GM19351 (cell line): Measurements from ENCODE around the gene RBM47.

Source experiments
- ATAC-seq: cut with Tn5 transposase; IDR thresholded peaks from one replicate; pipeline ENCODE4 v1.9.1; 2021; ENCODE audit warnings: mild to moderate bottlenecking, moderate library complexity; ENCODE audit not compliant: unreplicated experiment

RBM47 gene

DNA sequence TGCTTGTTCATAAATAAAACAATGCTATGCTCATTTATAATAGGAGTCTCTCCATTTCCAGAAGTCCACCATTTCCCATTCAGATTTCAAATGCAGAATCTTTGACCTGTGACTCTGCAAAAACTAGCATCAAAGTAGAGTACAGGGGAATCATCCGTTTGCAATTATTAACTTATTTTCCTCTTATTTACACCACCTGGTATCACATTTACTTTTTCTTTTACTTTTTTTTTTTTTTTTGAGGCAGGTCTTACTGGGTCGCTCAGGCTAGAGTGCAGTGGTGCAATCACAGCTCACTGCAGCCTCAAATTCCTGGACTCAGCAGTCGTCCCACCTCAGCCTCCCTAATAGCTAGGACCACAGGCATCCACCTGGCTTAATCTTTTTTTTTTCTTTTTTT lies 37.6 kb downstream of the RBM47 start:
- ATAC-seq, result no peak

DNA sequence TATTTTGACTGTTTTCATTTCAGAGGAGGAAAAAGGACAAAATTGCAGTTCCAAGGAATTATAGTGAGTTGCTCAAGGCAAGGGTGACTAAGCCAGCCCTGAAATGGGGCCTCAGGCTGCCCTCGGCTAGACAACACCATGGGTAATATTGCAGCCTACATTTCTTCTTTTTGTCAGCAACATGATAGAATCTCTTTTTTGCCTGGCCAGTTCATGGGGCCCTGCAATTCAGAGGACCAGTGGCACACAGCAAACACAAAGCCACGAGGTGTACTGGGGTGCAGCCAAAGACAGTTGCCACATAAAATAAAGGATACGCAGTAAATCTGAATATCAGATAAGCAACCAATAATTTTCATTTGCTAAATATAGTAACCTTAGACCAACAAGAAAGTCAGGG lies 41.8 kb downstream of the RBM47 start:
- no peak for ATAC-seq

DNA sequence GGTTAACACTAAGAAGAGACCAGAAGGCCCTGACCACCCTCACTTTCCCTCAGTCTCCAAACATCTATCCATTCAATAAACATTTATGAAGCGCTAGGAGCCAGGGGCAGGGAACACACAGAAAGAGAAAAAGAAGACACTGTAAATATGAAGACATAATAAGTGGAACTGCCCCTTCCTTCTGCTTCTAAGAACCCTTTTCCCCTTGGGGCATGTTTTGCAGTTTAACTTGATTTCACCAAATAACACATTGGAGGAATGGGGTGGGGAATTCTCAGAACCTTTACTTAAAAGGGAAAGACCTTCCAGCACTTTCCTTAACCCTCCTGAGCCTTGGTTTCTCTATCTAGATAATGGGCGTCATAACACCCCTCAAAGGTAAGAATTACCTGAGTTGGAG lies 42.3 kb downstream of the RBM47 start:
- no peak for ATAC-seq

DNA sequence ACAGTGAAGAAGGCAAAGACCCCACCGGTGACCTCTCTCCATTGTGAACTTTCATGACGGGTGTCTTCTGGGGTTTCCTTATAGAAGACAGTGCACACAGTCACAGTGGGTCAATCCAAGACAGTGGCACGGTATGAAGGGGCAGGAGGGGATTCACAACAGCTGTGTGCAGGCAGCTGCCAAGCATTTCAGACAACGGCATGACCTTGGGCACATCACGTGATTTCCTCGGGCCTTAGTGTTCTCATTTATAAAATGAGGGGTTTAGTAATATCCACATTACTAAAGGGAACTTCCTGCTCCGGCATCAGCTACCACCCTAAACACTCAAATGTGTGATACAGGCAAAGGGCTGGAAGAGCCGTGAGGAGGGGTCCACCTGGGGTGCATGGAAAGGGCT lies 42.9 kb downstream of the RBM47 start:
- no peak for ATAC-seq

DNA sequence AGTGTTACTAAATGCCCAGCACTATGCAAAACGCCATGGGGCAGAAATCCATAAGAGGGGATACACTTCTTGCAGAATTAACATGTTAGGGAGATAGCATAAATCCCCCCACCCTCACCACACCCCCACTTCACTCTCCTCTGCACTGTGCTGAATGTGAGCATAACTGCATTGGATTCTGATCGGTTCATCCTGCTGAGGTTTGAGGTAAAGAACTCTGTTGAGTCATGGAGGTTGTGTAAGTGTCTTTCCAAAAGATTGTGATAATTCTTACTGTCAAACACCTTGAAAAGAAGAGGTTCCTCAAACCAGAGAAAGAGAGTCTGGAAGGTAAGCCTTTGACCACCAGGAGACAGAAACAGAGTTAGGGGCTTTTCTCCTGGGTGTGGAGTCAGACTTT lies 43.6 kb downstream of the RBM47 start:
- no peak for ATAC-seq

DNA sequence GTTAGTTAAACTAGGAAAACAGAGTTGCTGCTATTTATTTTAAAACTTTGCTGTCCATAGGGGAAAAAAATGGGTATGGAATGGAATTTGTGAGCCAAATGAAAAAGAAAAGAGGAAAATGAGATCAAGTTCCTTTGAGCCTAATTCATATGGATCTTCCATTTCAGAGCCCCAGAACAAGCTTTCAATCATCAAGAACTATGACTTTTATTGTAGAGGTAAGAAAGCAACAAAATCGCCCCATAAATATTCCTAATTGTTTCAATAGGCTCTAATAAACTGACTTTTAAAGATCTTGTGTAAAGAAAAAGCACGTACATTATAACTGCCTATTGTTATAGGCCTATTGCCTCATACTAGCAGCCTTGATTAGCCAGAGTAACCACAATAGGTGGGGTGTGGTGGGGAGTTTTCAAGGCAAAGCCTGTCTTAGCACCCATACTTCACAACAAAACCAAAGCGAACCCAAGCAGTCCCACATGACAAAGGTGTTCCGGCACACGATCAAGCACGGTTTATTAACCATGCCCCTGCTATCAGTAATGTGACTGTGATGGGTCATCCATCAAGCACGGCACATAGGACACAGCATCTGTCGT lies 44.4 kb downstream of the RBM47 start:
- no peak for ATAC-seq

DNA sequence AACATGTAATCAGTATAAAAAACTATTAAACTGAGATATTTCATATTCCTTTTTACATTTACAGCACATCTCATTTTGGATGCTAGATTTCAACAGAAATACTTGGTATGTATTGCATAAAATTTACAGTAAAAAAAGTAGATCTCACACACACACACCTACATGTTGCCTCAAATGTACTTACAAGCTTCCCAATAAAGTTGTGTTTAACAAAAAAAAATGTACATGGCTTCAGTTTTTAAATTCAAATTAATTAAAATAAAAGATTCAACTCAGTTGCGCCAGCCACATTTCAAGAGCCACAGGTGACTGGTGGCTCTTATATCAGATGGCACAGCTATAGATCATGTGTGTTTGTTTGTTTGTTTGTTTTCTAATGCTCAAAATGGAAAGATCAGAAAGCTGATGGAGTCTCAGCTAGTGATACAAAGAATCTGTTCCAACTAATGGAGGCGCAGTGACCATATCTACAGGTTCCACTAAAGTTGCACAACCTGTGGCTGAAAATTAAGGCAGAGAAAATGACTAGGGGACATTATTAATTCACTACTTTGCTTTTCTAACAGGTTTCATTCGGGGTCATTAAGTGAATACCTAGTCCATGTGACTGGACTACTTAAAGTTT lies 45.0 kb downstream of the RBM47 start:
- ATAC-seq, result no peak

DNA sequence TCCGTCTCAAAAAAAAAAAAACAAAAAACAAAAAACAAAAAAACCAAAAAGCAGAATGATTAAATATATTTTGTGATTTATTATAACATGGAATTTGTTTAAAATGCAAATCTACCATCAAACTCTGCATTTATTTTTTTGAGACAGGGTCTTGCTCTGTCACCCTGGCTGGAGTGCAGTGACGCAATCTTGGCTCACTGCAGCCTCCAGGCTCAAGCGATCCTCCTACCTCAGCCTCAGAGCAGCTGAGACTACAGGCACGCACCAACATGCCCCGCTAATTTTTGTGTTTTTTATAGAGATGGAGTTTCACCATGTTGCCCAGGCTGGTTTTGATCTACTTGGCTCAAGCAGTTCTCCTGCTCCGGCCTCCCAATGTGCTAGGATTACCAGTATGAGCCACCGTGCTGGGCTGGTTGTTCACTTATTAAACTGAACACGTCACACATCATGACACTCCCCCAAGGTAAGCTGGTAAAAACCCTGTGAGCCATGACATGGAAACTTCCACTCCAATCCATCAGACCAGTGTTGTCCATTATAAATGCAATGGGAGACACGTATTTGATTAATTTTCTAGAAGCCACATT lies 45.7 kb downstream of the RBM47 start:
- ATAC-seq, result no peak

DNA sequence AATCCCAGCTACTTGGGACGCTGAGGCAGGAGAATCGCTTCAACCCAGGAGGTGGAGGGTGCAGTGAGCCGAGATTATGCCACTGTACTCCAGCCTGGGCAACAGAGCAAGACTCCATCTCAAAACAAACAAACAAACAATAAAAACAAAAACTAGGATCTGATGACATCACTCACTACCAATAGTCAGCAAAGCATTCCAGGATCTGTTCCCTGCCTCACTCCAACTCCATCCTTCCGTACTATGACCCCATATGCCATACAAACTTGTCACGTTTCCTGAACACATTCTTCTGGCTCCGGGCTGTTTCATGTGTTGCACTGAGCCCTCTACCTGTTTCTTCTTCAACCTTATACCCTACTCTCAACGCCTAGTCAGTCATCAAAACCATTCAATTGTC lies 47.3 kb downstream of the RBM47 start:
- no peak for ATAC-seq

DNA sequence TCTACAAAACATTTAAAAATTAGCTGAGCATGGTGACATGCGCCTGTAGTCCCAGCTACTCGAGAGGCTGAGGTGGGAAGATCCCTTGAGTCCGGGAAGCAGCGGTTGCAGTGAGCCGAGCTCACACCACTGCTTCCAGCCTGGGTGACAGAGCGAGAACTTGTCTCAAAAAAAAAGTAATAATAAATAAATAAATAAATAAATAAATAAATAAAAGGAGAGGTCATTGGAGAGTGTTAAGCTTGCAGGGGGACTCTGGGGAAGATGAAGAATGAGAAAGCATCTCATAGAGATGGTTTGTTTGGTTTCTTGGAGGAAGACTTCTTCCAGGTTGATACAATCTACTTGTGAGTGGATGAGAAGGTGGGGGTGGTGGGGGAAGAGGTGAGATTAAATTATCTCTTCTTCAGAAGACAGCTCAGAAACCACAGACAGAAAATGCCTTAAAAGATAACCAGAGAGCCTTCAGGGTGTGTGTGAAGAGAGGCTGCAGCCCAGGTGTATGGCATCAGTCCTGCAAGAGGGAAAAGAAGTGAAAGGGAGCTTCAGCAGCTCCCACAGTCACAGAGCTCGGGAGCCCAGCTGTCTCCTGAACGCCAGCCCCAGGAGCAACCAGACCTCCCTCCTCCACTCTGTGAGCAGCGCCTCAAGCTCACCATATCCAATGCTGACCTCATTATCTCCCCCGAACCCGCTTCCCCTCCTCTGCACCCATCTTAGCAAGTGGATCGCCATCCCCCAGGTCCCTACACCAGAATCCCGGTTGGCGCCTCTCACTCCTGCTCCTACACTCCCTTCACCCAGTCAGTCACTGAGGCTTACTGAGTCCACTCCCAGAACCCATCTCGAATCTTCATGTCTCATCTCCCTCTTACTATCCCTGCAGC lies 48.2 kb downstream of the RBM47 start:
- no peak for ATAC-seq

DNA sequence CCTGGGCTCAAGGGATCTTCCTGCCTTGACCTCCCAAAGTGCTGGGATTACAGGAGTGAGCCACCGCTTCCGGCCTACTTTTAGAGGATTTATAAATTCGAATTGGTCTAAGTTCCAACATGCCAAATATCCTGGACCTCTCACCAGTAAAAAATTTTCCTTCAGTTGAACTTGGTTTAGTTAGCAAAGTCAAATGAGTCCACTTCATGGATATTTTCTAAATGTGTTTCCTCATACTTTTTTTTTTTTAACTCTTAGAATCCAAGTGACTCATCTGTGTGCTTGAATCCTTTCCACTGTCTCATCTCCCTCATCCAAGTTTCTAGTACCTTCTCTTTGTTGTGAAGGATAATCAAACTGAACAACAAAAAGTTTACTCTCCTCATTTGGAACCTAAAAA lies 49.7 kb downstream of the RBM47 start:
- ATAC-seq, result no peak

DNA sequence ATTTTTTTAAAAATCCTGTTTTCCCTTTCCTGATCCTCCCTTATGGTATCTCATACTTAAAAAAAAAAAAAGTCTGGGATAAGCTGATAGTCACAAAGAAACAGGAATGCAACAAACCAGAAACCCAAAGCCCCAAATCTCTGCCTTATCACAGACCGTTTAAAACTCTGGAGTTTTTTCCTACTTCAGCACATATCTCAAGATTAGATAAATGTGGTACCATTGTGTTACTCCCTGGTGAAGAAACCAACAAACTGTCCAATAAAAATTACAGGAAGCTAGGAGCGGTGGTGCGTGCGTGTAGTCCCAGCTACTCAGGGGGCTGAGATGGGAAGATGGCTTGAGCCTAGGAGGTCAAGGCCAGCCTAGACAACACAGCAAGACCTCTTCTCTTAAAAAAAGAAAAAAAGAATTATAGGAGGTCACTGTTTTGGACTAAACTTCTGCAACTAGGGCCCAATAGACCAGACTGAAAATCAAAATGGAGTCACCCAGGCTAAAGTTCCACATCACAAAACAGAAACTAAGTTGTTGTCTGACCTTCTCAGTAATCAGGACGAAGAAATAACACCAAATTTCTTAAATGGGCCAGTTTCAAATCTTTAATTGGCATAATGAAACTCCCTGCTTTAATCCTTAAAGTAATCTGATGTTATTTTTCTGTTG lies 51.9 kb downstream of the RBM47 start:
- no peak for ATAC-seq

DNA sequence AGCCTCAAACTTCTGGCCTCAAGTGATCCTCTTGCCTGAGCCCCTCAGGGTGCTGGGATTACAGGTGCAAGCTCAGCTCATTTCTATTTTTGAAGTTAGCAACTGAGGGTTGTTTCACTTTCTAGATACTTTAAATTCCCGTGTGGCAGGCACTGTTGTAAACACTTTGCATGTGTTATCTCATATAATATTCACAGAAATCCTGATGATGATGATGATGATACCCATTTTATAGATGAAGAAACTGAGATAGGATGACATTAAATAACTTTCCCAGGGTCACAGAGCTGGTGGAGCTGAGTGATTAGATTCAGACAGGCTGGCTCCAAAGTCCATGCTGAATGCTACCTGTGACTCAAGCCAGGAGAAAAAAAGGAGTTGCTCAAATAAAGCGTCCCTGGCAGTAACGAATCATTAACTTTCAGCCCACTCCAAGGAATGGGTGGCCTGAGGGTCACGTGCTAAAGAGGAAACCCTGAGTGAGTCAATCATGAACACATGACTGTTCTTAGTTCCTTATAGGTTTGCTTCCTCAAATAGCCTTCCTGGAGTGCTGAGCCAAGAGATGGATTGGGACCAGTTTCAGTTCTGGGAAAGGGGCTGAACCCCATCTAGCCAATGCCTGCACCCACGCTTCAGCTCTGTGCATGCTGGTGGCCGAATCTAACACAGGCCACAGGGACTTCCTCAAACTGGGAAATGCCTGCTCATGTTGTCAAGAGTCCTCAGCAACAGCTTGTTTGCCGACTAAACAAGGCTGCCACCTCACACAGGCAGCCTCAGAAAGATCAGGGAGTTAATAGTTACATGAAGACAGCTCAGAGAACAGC lies 52.8 kb downstream of the RBM47 start:
- peak; percentile 49 for ATAC-seq

DNA sequence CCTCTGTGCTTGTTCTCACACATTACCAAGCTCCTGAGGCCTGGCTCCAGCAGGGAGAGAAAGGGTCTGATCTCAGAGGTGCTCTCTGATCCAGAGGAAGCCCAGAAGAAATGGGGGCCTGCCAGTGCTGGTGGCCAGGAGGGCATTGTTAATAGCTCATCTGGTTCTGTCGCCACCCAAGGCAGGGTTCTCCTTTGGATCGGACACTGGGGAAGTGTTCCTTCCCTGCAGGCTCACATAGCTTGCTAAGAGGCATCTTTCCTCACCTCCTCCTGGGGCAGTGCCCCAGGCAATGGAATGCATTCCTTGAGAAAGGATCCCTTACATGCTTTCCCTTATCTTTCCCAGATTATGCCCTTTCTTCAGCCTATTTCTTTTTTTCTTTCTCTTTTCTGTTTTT lies 53.8 kb downstream of the RBM47 start:
- ATAC-seq, result no peak

DNA sequence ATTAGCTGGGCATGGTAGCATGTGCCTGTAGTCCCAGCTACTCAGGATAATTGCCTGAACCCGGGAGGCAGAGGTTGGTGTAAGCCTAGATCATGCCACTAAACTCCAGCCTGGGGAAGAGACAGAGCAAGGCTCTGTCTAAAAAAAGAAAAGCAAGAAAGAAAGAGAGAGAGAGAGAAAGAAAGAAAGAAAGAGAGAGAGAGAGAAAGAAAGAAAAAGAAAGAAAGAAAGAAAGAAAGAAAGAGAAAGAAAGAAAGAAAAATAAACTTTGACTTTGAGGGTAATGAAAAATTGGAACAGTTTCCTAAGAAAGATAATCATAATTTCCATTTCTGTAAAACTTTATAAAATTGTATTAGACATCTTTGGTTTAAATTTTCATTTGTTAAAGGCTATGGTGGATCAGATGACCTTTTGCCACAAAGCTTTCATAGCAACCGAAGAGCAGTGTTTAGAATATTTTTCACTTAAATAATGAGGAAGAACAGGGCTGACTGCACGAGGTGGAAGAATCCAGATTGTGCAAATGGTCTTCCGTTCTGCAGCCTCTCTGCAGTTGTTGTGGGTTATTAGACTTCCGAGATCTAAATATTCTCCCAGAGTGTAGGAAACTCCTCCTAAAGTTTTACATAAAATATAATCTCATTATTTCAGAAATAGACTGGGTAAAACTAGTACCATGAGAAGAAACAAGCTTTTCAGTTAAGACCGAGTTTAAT lies 55.9 kb downstream of the RBM47 start:
- no peak for ATAC-seq

DNA sequence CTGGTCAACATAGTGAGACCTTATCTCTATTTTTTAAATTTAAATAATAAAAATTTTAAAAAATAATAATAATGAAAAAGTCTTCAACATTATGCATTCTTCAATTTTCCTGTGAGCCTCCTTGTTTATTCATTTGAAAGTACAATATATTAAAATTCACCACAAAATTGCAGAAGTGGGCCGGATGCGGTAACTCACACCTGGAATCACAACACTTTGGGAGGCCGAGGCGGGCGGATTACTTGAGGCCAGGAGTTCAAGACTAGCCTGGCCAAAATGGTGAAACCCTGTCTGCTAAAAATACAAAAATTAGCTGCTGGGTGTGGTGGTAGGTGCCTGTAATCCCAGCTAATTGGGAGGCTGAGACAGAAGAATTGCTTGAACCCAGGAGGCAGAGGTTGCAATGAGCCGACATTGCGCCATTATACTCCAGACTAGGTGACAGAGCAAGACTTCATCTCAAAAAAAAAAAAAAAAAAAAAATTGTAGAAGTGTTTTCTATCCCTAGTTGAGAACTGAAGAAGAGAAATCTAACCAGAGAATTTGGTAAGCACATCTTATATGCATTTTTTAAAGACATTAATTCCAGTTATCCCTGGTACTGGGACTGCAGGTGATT lies 56.9 kb downstream of the RBM47 start:
- no peak for ATAC-seq

DNA sequence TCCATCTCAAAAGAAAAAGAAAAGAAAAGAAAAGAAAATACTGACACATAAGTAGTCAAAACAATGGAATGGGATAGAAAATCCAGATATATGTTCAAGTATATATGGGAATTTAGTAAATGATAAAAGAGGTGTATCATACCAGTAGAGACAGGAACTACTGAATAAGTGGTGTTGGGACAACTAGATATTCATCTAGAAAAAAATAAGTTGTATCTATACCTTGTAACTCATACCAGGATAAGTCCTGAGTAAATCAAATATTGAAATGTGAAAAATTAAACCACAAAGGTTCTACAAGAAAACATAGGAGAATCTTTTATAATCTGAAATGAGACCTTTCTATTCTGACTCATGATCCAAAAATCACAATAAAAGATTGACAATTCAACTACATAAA lies 58.5 kb downstream of the RBM47 start:
- no peak for ATAC-seq

DNA sequence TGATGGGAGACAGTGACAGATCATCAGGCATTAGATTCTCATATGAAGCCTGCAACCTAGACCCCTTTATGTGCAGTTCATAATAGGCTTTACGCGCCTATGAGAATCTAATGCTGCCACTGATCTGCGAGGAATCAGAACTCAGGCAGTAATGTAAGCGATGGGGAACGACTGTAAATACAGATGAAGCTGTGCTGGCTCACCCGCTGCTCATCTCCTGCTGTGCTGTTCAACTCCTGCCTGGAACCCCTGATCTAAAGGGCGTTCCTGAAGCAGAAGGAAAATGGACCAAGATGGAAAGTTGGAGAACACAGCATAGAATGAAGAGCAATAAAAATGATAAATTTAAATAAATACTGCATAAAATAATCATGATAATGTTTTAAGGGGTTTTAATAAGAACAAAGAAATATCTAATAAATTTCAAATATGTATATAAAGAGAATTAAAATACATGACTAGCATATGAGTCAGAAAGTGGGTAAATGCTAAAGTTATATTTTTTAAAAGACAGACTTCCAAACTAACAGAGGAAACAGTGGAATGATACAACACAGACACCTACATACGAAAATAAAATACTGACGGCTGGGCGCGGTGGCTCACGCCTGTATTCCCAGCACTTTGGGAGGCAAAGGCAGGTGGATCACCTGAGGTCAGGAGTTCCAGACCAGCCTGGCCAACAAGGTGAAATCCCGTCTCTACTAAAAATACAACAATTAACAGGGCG lies 59.2 kb downstream of the RBM47 start:
- no peak for ATAC-seq
